SK-N-SH treated with all-trans-retinoic acid at 6 μM for 48 hours (cell line): ENCODE measurements around the gene TFR2.

Experiments
- ATAC-seq: fragments of 200-7000 bp; cut with Tn5 transposase; 3 replicates; pipeline ENCODE4 v1.9.1; 2020; ENCODE audit warnings: mild to moderate bottlenecking, moderate library complexity
- ARNTL ChIP-seq: fragments of 450-650 bp; formaldehyde crosslinking; IDR thresholded peaks from 2 replicates; pipeline ENCODE4 v1.5.0; 2020; ENCODE audit warnings: low read depth, mild to moderate bottlenecking, moderate library complexity, borderline replicate concordance
- BACH2 ChIP-seq: fragments of 250-450 bp; sonication (Bioruptor Pico); IDR thresholded peaks from 2 replicates; pipeline ENCODE4 v1.9.0; 2021; ENCODE audit warnings: mild to moderate bottlenecking, borderline replicate concordance
- CSDC2 ChIP-seq: fragments of 250-450 bp; sonication (Bioruptor Pico); IDR thresholded peaks from 2 replicates; pipeline ENCODE4 v1.5.0; 2020; ENCODE audit warnings: mild to moderate bottlenecking, moderate library complexity
- ESRRG ChIP-seq: fragments of 250-450 bp; sonication (Bioruptor Pico); IDR thresholded peaks from 2 replicates; pipeline ENCODE4 v1.6.1; 2021; ENCODE audit warnings: mild to moderate bottlenecking
- ISL1 ChIP-seq: fragments of 250-450 bp; sonication (Bioruptor Pico); IDR thresholded peaks from 2 replicates; pipeline ENCODE4 v2.1.2; 2022; ENCODE audit warnings: mild to moderate bottlenecking, moderate library complexity
- OSR1 ChIP-seq: fragments of 250-450 bp; sonication (Bioruptor Pico); IDR thresholded peaks from 2 replicates; pipeline ENCODE4 v1.8.0; 2022; ENCODE audit warnings: moderate library complexity, mild to moderate bottlenecking, inconsistent platforms
- PPARA ChIP-seq: fragments of 250-450 bp; sonication (Bioruptor Pico); IDR thresholded peaks from 2 replicates; pipeline ENCODE4 v1.5.0; 2020; ENCODE audit warnings: mild to moderate bottlenecking, borderline replicate concordance
- RARB ChIP-seq: fragments of 250-450 bp; sonication (Bioruptor Pico); IDR thresholded peaks from 2 replicates; pipeline ENCODE4 v1.8.0; 2021; ENCODE audit warnings: mild to moderate bottlenecking, moderate library complexity
- SNAI2 ChIP-seq: fragments of 250-450 bp; sonication (Bioruptor Pico); IDR thresholded peaks from 2 replicates; pipeline ENCODE4 v1.5.0; 2020; ENCODE audit warnings: mild to moderate bottlenecking, moderate library complexity
- TOX ChIP-seq: fragments of 250-450 bp; sonication (Bioruptor Pico); IDR thresholded peaks from 2 replicates; pipeline ENCODE4 v1.8.0; 2021; ENCODE audit warnings: mild to moderate bottlenecking, moderate library complexity, borderline replicate concordance
- ZC3H10 ChIP-seq: fragments of 250-450 bp; sonication (Bioruptor Pico); IDR thresholded peaks from 2 replicates; pipeline ENCODE4 v1.5.1; 2021; ENCODE audit warnings: mild to moderate bottlenecking, moderate library complexity
- ZFP3 ChIP-seq: fragments of 250-450 bp; sonication (Bioruptor Pico); IDR thresholded peaks from 2 replicates; pipeline ENCODE4 v1.5.0; 2020; ENCODE audit warnings: mild to moderate bottlenecking, moderate library complexity
- ZFP30 ChIP-seq: fragments of 450-650 bp; formaldehyde crosslinking; IDR thresholded peaks from 2 replicates; pipeline ENCODE4 v1.5.0; 2022; ENCODE audit warnings: mild to moderate bottlenecking, moderate library complexity
- ZNF70 ChIP-seq: fragments of 450-650 bp; formaldehyde crosslinking; IDR thresholded peaks from 2 replicates; pipeline ENCODE4 v1.5.0; 2020; ENCODE audit warnings: mild to moderate bottlenecking, moderate library complexity
- ZNF8 ChIP-seq: fragments of 450-650 bp; formaldehyde crosslinking; IDR thresholded peaks from 2 replicates; pipeline ENCODE4 v1.5.0; 2020; ENCODE audit warnings: mild to moderate bottlenecking, moderate library complexity
- TF ChIP-seq, protein P1 (sequence below): fragments of 250-450 bp; sonication (Bioruptor Pico); IDR thresholded peaks from 2 replicates; pipeline ENCODE4 v1.5.1; 2021; ENCODE audit warnings: mild to moderate bottlenecking, moderate library complexity
- TF ChIP-seq, protein P2 (sequence below): fragments of 250-450 bp; sonication (Bioruptor Pico); IDR thresholded peaks from 2 replicates; pipeline ENCODE4 v1.8.0; 2020; ENCODE audit warnings: mild to moderate bottlenecking, moderate library complexity, borderline replicate concordance
- TF ChIP-seq, protein P3 (sequence below): fragments of 250-450 bp; sonication (Bioruptor Pico); IDR thresholded peaks from 2 replicates; pipeline ENCODE4 v1.5.0; 2020; ENCODE audit warnings: mild to moderate bottlenecking, moderate library complexity

The TFR2 gene

DNA sequence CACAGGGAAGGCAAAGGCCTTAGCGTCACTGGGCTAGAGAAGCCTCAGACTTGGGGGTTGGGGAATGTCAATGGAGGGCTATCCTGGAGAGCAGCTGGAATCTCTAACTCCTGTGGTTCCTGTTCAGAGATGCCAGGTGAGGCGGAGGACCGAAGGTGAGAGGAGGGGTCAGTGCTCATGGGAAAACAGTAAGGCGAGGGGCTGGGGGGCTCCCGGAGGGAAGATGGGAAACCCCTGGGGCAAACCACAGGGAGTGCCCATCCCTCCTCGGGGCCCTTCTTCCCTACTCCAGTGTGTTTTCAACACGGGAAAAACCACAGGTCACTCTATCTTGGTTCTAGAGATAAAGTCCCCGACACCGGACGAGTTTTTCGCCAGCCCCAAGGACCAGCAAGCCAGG, 58.7 kb downstream of the TFR2 start:
- ATAC-seq: no peak
- TF ChIP-seq RARB (CRISPR knock-in tag) (no peak), OSR1 (CRISPR knock-in tag) (no peak), ZNF8 (CRISPR knock-in tag) (no peak), CSDC2 (no peak), ZNF70 (CRISPR knock-in tag) (no peak), BACH2 (no peak), ZC3H10 (CRISPR knock-in tag) (no peak), ESRRG (CRISPR knock-in tag) (no peak), ZFP30 (CRISPR knock-in tag) (no peak)
- TF ChIP-seq, protein P1, sequence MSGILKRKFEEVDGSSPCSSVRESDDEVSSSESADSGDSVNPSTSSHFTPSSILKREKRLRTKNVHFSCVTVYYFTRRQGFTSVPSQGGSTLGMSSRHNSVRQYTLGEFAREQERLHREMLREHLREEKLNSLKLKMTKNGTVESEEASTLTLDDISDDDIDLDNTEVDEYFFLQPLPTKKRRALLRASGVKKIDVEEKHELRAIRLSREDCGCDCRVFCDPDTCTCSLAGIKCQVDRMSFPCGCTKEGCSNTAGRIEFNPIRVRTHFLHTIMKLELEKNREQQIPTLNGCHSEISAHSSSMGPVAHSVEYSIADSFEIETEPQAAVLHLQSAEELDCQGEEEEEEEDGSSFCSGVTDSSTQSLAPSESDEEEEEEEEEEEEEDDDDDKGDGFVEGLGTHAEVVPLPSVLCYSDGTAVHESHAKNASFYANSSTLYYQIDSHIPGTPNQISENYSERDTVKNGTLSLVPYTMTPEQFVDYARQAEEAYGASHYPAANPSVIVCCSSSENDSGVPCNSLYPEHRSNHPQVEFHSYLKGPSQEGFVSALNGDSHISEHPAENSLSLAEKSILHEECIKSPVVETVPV (CRISPR knock-in tag): no peak
- TF ChIP-seq, protein P2, sequence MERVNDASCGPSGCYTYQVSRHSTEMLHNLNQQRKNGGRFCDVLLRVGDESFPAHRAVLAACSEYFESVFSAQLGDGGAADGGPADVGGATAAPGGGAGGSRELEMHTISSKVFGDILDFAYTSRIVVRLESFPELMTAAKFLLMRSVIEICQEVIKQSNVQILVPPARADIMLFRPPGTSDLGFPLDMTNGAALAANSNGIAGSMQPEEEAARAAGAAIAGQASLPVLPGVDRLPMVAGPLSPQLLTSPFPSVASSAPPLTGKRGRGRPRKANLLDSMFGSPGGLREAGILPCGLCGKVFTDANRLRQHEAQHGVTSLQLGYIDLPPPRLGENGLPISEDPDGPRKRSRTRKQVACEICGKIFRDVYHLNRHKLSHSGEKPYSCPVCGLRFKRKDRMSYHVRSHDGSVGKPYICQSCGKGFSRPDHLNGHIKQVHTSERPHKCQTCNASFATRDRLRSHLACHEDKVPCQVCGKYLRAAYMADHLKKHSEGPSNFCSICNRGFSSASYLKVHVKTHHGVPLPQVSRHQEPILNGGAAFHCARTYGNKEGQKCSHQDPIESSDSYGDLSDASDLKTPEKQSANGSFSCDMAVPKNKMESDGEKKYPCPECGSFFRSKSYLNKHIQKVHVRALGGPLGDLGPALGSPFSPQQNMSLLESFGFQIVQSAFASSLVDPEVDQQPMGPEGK: no peak
- TF ChIP-seq, protein P3, sequence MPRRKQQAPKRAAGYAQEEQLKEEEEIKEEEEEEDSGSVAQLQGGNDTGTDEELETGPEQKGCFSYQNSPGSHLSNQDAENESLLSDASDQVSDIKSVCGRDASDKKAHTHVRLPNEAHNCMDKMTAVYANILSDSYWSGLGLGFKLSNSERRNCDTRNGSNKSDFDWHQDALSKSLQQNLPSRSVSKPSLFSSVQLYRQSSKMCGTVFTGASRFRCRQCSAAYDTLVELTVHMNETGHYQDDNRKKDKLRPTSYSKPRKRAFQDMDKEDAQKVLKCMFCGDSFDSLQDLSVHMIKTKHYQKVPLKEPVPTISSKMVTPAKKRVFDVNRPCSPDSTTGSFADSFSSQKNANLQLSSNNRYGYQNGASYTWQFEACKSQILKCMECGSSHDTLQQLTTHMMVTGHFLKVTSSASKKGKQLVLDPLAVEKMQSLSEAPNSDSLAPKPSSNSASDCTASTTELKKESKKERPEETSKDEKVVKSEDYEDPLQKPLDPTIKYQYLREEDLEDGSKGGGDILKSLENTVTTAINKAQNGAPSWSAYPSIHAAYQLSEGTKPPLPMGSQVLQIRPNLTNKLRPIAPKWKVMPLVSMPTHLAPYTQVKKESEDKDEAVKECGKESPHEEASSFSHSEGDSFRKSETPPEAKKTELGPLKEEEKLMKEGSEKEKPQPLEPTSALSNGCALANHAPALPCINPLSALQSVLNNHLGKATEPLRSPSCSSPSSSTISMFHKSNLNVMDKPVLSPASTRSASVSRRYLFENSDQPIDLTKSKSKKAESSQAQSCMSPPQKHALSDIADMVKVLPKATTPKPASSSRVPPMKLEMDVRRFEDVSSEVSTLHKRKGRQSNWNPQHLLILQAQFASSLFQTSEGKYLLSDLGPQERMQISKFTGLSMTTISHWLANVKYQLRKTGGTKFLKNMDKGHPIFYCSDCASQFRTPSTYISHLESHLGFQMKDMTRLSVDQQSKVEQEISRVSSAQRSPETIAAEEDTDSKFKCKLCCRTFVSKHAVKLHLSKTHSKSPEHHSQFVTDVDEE: no peak

DNA sequence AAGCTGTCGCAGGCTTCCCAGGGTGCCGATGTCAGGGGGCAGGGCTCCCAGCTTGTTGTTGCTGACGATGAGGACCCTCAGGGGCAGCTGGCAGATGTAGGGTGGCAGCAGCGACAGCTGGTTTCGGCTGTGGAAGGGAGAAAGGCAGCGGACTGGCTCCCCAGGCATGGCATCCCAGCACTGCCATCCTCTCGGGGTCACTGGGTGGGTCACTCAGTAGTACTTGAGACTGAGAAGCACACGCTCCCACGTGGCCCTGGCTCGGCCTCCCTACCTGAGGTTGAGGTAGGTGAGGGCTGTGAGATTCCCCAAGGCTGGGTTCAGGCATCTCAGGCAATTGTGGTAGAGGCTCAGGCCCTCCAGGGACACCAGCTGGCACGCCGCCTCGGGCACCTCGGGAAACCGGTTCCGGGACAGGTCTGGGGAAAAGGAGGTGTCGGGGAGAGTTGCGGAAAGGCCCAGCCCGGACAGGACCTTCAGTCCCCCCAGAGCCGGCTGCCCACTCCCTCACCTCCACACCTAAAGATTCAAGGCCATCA, 59.2 kb downstream of the TFR2 start:
- TF ChIP-seq ARNTL: no peak
- no peak for TF ChIP-seq RARB (CRISPR knock-in tag)
- TF ChIP-seq ZFP30 (CRISPR knock-in tag): no peak
- TF ChIP-seq PPARA: no peak
- TF ChIP-seq SNAI2 (CRISPR knock-in tag): no peak
- TF ChIP-seq OSR1 (CRISPR knock-in tag): no peak
- TF ChIP-seq ZC3H10 (CRISPR knock-in tag): no peak
- no peak for TF ChIP-seq ZFP3 (CRISPR knock-in tag)
- ATAC-seq: no peak

DNA sequence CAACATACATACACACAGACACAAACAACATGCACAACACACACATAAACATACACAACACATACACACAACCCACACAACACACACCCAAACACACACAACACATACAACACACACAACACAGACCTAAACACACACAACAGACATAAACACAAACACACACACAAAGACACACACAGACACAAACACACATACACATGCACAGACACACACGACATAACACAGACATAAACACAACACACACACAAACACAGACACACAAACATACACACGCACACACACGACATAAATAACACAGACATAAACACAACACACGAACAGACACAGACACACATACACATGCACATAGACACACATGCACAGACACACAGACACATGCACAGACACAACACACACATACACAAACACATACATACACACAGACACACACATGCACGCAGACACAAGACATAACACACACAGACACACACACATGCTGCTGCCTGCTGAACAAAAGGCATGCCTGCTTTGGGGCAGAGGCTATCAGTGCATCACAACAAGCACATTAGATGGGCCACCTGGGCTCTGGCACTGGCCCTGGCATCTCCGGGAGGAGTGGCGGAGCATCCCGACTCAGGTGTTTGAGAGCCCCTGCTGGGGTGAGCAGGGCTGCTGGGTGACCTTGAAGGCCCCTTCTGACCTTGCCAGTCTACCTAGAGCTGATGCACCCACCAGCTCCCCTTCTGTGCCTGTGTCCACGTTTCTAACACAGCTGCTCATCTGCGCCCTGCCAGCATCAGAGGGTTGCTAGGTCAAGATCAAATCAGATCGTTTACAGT, 60.7 kb downstream of the TFR2 start:
- no peak for ATAC-seq
- no peak for TF ChIP-seq ZNF8 (CRISPR knock-in tag)

DNA sequence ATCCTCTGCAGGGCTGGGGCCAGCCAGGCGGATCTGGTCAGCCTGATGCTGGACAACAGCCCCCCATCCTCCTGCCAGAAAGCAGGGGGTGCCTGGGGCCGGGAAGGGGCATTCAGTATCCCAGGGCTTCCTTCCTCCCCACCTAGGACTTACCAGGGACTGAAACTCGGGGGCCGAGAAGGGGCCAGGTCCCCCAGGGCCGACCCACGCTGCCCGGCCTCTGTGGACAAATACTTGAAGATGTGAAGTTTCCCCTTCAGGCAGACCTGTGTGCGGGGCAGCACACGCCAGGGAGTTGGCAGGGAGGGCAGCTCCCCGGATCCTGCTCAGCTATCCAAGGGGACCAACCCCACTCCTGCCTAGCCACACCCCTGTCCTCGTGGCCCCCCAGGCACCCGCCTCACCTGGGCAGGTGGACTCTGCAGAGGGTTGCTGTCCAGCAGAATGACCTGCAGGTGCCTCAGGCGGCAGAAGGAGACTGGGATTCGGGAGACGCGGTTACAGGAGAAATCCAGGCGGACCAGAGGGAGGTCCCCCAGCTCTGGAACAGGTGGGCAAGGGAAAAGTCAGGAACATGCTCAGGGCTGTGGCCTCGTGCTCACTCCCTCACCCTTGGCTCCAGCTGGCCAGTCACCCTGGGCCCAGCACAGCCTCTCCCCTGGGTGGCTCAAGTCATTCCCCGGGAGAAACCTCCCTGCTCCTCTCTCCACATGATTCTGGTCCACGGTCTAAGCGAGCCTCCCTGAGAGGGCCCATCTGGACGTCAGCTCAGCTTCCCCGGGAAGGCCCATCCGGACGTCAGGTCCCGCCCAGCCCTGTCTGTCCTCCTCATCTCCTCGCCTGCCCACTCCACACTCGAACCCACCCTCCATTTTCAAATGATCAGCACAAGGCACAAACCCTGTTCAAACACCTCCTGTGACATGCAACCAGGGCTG, 62.8 kb downstream of the TFR2 start:
- TF ChIP-seq ESRRG (CRISPR knock-in tag) (no peak), ZNF8 (CRISPR knock-in tag) (no peak), CSDC2 (no peak), ISL1 (CRISPR knock-in tag) (no peak), ZNF70 (CRISPR knock-in tag) (no peak), TOX (no peak), ZC3H10 (CRISPR knock-in tag) (no peak), OSR1 (CRISPR knock-in tag) (no peak)
- TF ChIP-seq, protein P3: no peak
- no peak for ATAC-seq
